Caco-2 (cell line): Measurements from ENCODE around the gene SEMA4A. TPM values are rescaled to one million over a fixed set of nuclear protein-coding genes. Genes with fewer than 3 reads are reported as not detected.

ENCODE experiments used
- BruUV-seq: library from RNA; stranded (reverse); fragments of 400-500 nt; replicated peaks from 2 replicates; lab custom pipeline; 2021; lab: Mats Ljungman, UMichigan
- CTCF ChIA-PET: fragments of 300-600 bp; sonication (Branson Sonifier 250); formaldehyde crosslinking; loops from one replicate; lab custom pipeline; 2022; ENCODE audit warnings: antibody characterized with exemption; lab: Charles Lee
- POLR2A ChIA-PET: fragments of 300-600 bp; sonication (Branson Sonifier 250); formaldehyde crosslinking; loops from one replicate; lab custom pipeline; 2022; ENCODE audit warnings: antibody characterized with exemption; lab: Charles Lee
- DNase-seq, 2 experiments: peaks; one replicate each; pipeline versions ENCODE4 v3.0.0 to v3.0.0-alpha.2; 2020 to 2022
- H3K27me3 ChIP-seq: replicated peaks from 2 replicates; pipeline ENCODE4 v1.6.0; 2011; ENCODE audit warnings: low read length; ENCODE audit not compliant: control insufficient read depth, insufficient read depth
- H3K36me3 ChIP-seq: 2 replicates; pipeline ENCODE4 v1.5.1; 2011; ENCODE audit warnings: low read length; ENCODE audit not compliant: control insufficient read depth, insufficient read depth
- H3K4me1 ChIP-seq: fragments of 250-450 bp; sonication (Bioruptor Pico); 2 replicates; pipeline ENCODE4 v1.5.1; 2020; ENCODE audit warnings: mild to moderate bottlenecking
- H3K4me3 ChIP-seq: 2 replicates; pipeline ENCODE4 v1.5.1; 2011; ENCODE audit warnings: low read depth, mild to moderate bottlenecking, control low read depth, low read length
- H3K9me3 ChIP-seq: fragments of 250-450 bp; sonication (Bioruptor Pico); 2 replicates; pipeline ENCODE4 v1.5.1; 2020; ENCODE audit warnings: mild to moderate bottlenecking, moderate library complexity
- H3K27ac Mint-ChIP-seq: one replicate; pipeline ENCODE4 v1.8.0; 2022; ENCODE audit warnings: mixed read lengths; ENCODE audit not compliant: unreplicated experiment
- H3K27me3 Mint-ChIP-seq: one replicate; pipeline ENCODE4 v1.8.0; 2022; ENCODE audit warnings: mixed read lengths; ENCODE audit not compliant: insufficient read depth, unreplicated experiment
- H3K36me3 Mint-ChIP-seq: one replicate; pipeline ENCODE4 v1.8.0; 2022; ENCODE audit warnings: mild to moderate bottlenecking, mixed read lengths; ENCODE audit not compliant: insufficient read depth, unreplicated experiment
- H3K4me1 Mint-ChIP-seq: one replicate; pipeline ENCODE4 v1.8.0; 2022; ENCODE audit warnings: low read depth, mixed read lengths; ENCODE audit not compliant: unreplicated experiment
- H3K4me3 Mint-ChIP-seq: one replicate; pipeline ENCODE4 v1.8.0; 2022; ENCODE audit warnings: mild to moderate bottlenecking, moderate library complexity, mixed read lengths; ENCODE audit not compliant: unreplicated experiment
- H3K9me3 Mint-ChIP-seq: one replicate; pipeline ENCODE4 v1.8.0; 2022; ENCODE audit warnings: mixed read lengths; ENCODE audit not compliant: unreplicated experiment
- intact Hi-C: fragments of 100-400 bp; cut with micrococcal nuclease; formaldehyde crosslinking; loops from one replicate; pipeline ENCODE4 v1.10.0; 2022; ENCODE audit not compliant: unreplicated experiment
- total RNA-seq: library from RNA; stranded (reverse); gene quantifications from 2 replicates; pipeline ENCODE4 v1.2.3, GENCODE V29; 2022
- TF ChIP-seq, protein P1 (sequence below), 2 experiments: fragments of 200-600 bp in 1 of 2; IDR thresholded peaks; 1 replicate in 1 of 2; 2 replicates in 1 of 2; pipeline versions ENCODE4 v1.5.1 to v1.8.0; 2011 to 2022; ENCODE audit warnings: antibody characterized with exemption in 1 of 2, control low read depth in 1 of 2, inconsistent platforms in 1 of 2, low read depth in 1 of 2, low read length in 1 of 2, mild to moderate bottlenecking in 1 of 2, moderate library complexity in 1 of 2; ENCODE audit not compliant: insufficient read depth in 1 of 2, severe bottlenecking in 1 of 2, unreplicated experiment in 1 of 2

Gene SEMA4A
- total RNA-seq, 1 experiment from 2014 or later, result 0.52 TPM

- Histone ChIP-seq H3K4me3 (no peak overlapping the region), H3K36me3 (no peaks in the 10 kb centered on the region), H3K27me3 (no peaks in the 10 kb centered on the region), H3K4me1 (peaks cover 5% of the 10 kb centered on the region; the same call in 1 of the 2 replicates), H3K9me3 (no peaks in the 10 kb centered on the region)
- CTCF ChIA-PET, result no interaction called here
- Mint-ChIP-seq H3K27ac (no peak overlapping the region), H3K36me3 (peaks cover 25% of the 10 kb centered on the region), H3K4me1 (peaks cover 6% of the 10 kb centered on the region), H3K9me3 (no peaks in the 10 kb centered on the region), H3K27me3 (no peaks in the 10 kb centered on the region), H3K4me3 (no peak overlapping the region)
- intact Hi-C loops, result no loop called here
- TF ChIP-seq, protein P1, sequence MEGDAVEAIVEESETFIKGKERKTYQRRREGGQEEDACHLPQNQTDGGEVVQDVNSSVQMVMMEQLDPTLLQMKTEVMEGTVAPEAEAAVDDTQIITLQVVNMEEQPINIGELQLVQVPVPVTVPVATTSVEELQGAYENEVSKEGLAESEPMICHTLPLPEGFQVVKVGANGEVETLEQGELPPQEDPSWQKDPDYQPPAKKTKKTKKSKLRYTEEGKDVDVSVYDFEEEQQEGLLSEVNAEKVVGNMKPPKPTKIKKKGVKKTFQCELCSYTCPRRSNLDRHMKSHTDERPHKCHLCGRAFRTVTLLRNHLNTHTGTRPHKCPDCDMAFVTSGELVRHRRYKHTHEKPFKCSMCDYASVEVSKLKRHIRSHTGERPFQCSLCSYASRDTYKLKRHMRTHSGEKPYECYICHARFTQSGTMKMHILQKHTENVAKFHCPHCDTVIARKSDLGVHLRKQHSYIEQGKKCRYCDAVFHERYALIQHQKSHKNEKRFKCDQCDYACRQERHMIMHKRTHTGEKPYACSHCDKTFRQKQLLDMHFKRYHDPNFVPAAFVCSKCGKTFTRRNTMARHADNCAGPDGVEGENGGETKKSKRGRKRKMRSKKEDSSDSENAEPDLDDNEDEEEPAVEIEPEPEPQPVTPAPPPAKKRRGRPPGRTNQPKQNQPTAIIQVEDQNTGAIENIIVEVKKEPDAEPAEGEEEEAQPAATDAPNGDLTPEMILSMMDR (IDR thresholded peaks at IDR 0.05; ENCODE audit: insufficient read depth in 1 of 2, low read depth in 1 of 2, low read length in 1 of 2, severe bottlenecking in 1 of 2, unreplicated experiment in 1 of 2), result no peak
- no peak for DNase-seq
- POLR2A ChIA-PET, result no interaction called here
- no TSS peak for BruUV-seq
Measured at GRCh38 chr1:156220226-156220625, 66.8 kb downstream of the SEMA4A start.

DNA sequence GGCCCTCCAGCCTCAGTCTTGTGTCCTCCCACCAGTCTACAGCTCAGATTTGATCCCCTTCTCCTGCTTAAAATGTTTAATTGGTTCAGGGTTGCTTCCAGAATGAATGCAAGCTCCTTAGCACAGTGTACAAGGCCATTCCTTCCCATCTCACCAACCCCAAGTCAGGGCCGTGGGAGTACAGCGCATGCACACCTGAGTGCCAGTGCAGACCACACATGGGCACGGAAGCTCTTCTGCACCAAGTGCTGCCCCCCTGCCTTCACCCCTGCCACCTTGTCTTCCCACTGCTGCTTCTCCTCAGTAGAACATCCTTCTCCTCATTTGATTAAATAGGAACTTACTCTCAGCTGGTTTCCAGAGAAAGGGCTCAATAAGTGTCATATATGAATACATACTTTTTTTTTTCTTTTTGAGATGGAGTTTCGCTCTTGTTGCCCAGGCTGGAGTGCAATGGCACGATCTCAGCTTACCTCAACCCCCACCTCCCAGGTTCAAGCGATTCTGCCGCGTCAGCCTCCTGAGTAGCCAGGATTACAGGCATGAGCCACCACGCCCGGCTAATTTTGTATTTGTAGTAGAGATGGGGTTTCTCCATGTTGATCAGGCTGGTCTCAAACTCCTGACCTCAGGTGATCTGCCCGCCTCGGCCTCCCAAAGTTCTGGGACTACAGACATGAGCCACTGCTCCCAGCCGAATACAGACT lies 68.8 kb downstream of the SEMA4A start:
- no peaks in the 10 kb centered on the region for H3K27me3 ChIP-seq
- no peaks in the 10 kb centered on the region for H3K9me3 ChIP-seq
- no peak overlapping the region for H3K4me3 Mint-ChIP-seq
- H3K4me1 Mint-ChIP-seq, result peaks cover 6% of the 10 kb centered on the region
- BruUV-seq, result no TSS peak
- H3K36me3 ChIP-seq, result no peaks in the 10 kb centered on the region; the same call in 1 of the 2 replicates
- POLR2A ChIA-PET, result no interaction called here
- DNase-seq, result no peak
- no peak overlapping the region for H3K4me3 ChIP-seq
- H3K4me1 ChIP-seq, result peaks cover 6% of the 10 kb centered on the region; the same call in 1 of the 2 replicates
- H3K36me3 Mint-ChIP-seq, result peaks cover 25% of the 10 kb centered on the region
- intact Hi-C loops, result no loop called here
- H3K27ac Mint-ChIP-seq, result no peak overlapping the region
- TF ChIP-seq, protein P1 (IDR thresholded peaks at IDR 0.05; ENCODE audit: insufficient read depth in 1 of 2, low read depth in 1 of 2, low read length in 1 of 2, severe bottlenecking in 1 of 2, unreplicated experiment in 1 of 2), result no peak
- CTCF ChIA-PET, result interaction anchor here (0.6 kb wide), 1 partner anchor 22 kb away, joined by 3 read pairs; no protein-coding TSS in a partner anchor
- H3K9me3 Mint-ChIP-seq, result no peaks in the 10 kb centered on the region
- H3K27me3 Mint-ChIP-seq, result no peaks in the 10 kb centered on the region

DNA sequence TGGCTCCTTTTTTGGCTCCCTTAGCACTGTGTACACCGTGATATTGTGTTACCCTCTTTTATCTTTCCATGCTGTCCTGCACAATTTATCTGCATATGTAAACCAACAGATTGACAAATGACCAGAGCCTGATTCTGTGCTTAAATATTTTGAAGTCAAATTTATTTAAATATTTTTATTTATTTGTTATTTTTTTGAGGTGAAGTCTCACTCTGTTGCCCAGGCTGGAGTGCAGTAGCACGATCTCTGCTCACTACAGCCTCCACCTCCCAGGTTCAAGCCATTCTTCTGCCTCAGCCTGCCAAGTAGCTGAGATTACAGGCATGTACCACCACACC lies 72.3 kb downstream of the SEMA4A start:
- H3K36me3 ChIP-seq, result no peaks in the 10 kb centered on the region; the same call in none of the 2 replicates
- ChIA-PET CTCF (interaction anchor here (0.6 to 3.6 kb wide), 22 partner anchors 12 to 241 kb away, joined by 3 to 73 read pairs (median 7); partner anchors contain the start of genes LMNA, MEX3A, PMF1 and SLC25A44), POLR2A (interaction anchor here (0.6 to 1.4 kb wide), 4 partner anchors 12 to 84 kb away, joined by 3 to 24 read pairs (median 8); partner anchors contain the start of gene PMF1)
- no TSS peak for BruUV-seq
- H3K4me1 ChIP-seq, result peaks cover 6% of the 10 kb centered on the region; the same call in 1 of the 2 replicates
- intact Hi-C loops, result loop anchor here (1.0 to 2.0 kb wide), 5 partner anchors 44 to 139 kb away; no protein-coding TSS in a partner anchor
- DNase-seq, result no peak
- Mint-ChIP-seq H3K4me1 (peaks cover 6% of the 10 kb centered on the region), H3K9me3 (no peaks in the 10 kb centered on the region), H3K36me3 (peaks cover 46% of the 10 kb centered on the region), H3K27ac (no peak overlapping the region), H3K27me3 (no peaks in the 10 kb centered on the region), H3K4me3 (no peak overlapping the region)
- no peak overlapping the region for H3K4me3 ChIP-seq
- H3K9me3 ChIP-seq, result no peaks in the 10 kb centered on the region
- H3K27me3 ChIP-seq, result no peaks in the 10 kb centered on the region
- TF ChIP-seq, protein P1 (IDR thresholded peaks at IDR 0.05; ENCODE audit: insufficient read depth in 1 of 2, low read depth in 1 of 2, low read length in 1 of 2, severe bottlenecking in 1 of 2, unreplicated experiment in 1 of 2), result no peak
